Type B pancreatic cell (in vitro differentiated cells): Measurements from ENCODE around the gene ACSL5. TPM values are rescaled to one million over a fixed set of nuclear protein-coding genes. Genes with fewer than 3 reads are reported as not detected.
"Not testable (repeated sequence)": the region's sequence is repeated elsewhere in the genome, so short reads cannot be mapped to it uniquely, and the experiment has no call there.

ENCODE experiments used
- DNase-seq: peaks from one replicate; pipeline ENCODE4 v3.0.0; 2021; ENCODE audit warnings: mixed read lengths; ENCODE audit not compliant: unreplicated experiment; ENCODE audit errors: extremely low spot score
- H3K27ac Mint-ChIP-seq: 2 replicates; pipeline ENCODE4 v1.8.0; 2021; ENCODE audit warnings: mild to moderate bottlenecking, mixed read lengths
- H3K27me3 Mint-ChIP-seq: 2 replicates; pipeline ENCODE4 v1.8.0; 2021; ENCODE audit warnings: mixed read lengths
- H3K36me3 Mint-ChIP-seq: 2 replicates; pipeline ENCODE4 v1.8.0; 2021; ENCODE audit warnings: mixed read lengths
- H3K4me1 Mint-ChIP-seq: one replicate; pipeline ENCODE4 v1.8.0; 2021; ENCODE audit warnings: mixed read lengths; ENCODE audit not compliant: unreplicated experiment
- H3K4me3 Mint-ChIP-seq: 2 replicates; pipeline ENCODE4 v1.8.0; 2021; ENCODE audit warnings: mild to moderate bottlenecking, mixed read lengths
- H3K9me3 Mint-ChIP-seq: 2 replicates; pipeline ENCODE4 v1.8.0; 2021; ENCODE audit warnings: mixed read lengths
- CTCF ChIP-seq: fragments of 200-600 bp; sonication (generic); conservative IDR thresholded peaks from 2 replicates; pipeline ENCODE4 v1.5.0; 2021; ENCODE audit warnings: antibody characterized with exemption, mild to moderate bottlenecking
- total RNA-seq: library from RNA; stranded (reverse); gene quantifications from 2 replicates; pipeline ENCODE4 v1.2.1, GENCODE V29; 2021; ENCODE audit warnings: low replicate concordance

ACSL5 gene
- total RNA-seq, 1 donor from 2014 or later: 13.9 TPM

DNA sequence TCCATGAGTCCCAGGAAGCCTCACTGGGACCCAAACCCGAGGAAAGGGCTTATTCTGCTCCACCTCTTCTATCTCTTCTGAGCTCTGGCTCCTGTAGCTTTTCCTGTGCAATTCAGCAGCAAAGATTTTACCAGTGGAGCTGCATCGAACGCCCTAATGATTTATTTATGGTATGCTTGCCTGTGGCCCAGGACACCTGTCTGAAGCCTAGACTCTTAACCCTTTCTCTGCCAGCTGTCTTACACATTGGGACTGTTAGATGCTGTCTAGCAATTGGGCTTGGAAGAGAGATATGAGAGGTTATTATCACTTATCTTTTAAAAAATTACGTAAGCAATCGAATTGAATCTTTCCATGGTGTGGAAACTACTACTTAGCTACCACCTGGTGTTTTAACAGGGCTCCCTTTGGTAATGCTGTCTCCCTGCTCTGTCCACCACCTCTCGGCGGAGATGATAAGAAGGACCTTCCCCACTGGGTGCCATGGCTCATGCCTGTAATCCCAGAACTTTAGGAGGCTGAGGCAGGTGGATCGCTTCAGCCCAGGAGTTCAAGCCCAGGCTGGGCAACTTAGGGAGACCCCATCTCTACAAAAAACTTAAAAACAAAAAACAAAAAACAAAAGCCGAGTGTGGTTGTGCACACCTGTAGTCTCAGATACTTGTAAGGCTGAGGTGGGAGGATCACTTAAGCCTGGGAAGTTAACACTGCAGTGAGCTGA lies 8.8 kb downstream of the ACSL5 start:
- DNase-seq: no peak
- Mint-ChIP-seq H3K27ac (peak overlapping the region; percentile 38), H3K27me3 (no peaks in the 10 kb centered on the region), H3K36me3 (no peaks in the 10 kb centered on the region), H3K4me1 (peaks cover 11% of the 10 kb centered on the region), H3K4me3 (no peak overlapping the region), H3K9me3 (no peaks in the 10 kb centered on the region)
- TF ChIP-seq CTCF: no peak

DNA sequence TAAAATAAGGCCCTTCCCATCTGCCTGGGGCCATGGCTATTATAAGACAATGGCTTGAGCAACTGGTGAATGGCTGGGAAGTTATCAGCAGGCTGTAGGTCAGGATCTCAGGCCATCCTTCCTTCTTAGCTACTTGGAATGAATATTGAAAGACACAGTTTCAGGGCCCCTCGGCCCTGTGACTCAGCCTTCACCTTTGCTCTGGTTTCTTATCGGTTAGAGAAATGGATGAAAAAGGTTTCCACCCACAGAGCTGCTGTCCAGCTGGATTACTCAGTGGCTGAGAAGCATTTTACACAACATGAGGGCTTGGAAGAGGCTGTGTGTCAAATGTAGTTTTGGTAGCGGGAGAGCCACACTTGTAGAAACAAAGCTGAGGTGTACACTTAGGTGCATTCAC lies 9.4 kb downstream of the ACSL5 start:
- H3K9me3 Mint-ChIP-seq: no peaks in the 10 kb centered on the region
- TF ChIP-seq CTCF: no peak
- H3K4me3 Mint-ChIP-seq: no peak overlapping the region
- H3K27me3 Mint-ChIP-seq: no peaks in the 10 kb centered on the region
- peak overlapping the region; percentile 59 for H3K27ac Mint-ChIP-seq
- peaks cover 11% of the 10 kb centered on the region for H3K4me1 Mint-ChIP-seq
- no peak for DNase-seq
- H3K36me3 Mint-ChIP-seq: no peaks in the 10 kb centered on the region

GRCh38 chr10:112384141-112384540 lies 10.2 kb downstream of the ACSL5 start:
- Mint-ChIP-seq H3K4me1 (peaks cover 11% of the 10 kb centered on the region), H3K4me3 (no peak overlapping the region), H3K27me3 (peaks cover 4% of the 10 kb centered on the region), H3K36me3 (no peaks in the 10 kb centered on the region), H3K27ac (no peak overlapping the region), H3K9me3 (no peaks in the 10 kb centered on the region)
- TF ChIP-seq CTCF: no peak
- DNase-seq: no peak

GRCh38 chr10:112385201-112385600 lies 11.3 kb downstream of the ACSL5 start:
- H3K27me3 Mint-ChIP-seq: peaks cover 4% of the 10 kb centered on the region
- no peak for DNase-seq
- no peaks in the 10 kb centered on the region for H3K36me3 Mint-ChIP-seq
- H3K27ac Mint-ChIP-seq: peak overlapping the region; percentile 41
- TF ChIP-seq CTCF: no peak
- H3K4me1 Mint-ChIP-seq: peaks cover 11% of the 10 kb centered on the region
- H3K9me3 Mint-ChIP-seq: no peaks in the 10 kb centered on the region
- peak overlapping the region; percentile 1 for H3K4me3 Mint-ChIP-seq

DNA sequence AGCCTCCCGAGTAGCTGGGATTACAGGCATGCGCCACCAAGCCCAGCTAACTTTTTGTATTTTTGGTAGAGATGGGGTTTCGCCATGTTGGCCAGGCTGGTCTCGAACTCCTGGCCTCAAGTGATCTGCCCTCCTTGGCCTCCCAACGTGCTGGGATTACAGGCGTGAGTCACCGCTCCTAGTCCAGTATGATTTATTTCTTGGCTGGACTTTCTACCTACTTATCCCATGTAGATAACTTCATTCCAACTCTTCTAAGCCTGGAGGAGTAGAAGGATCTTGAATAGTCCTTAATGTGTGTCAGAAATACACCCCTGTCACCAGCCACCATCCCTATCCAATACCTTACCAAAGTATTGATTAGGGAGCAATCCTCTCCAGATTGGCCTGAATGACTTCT lies 14.1 kb downstream of the ACSL5 start:
- H3K9me3 Mint-ChIP-seq, H3K27me3 Mint-ChIP-seq: not testable (repeated sequence)

GRCh38 chr10:112388548-112388947 lies 14.6 kb downstream of the ACSL5 start:
- H3K4me1 Mint-ChIP-seq: peaks cover 5% of the 10 kb centered on the region
- H3K27ac Mint-ChIP-seq: no peak overlapping the region
- no peak for DNase-seq
- H3K36me3 Mint-ChIP-seq: no peaks in the 10 kb centered on the region
- no peaks in the 10 kb centered on the region for H3K9me3 Mint-ChIP-seq
- peaks cover 9% of the 10 kb centered on the region for H3K27me3 Mint-ChIP-seq
- no peak overlapping the region for H3K4me3 Mint-ChIP-seq
- no peak for TF ChIP-seq CTCF

More for the DNA sequence above, 14.1 kb downstream of the ACSL5 start:
- not testable (repeated sequence) for H3K36me3 Mint-ChIP-seq, DNase-seq, H3K4me1 Mint-ChIP-seq, H3K27ac Mint-ChIP-seq, H3K4me3 Mint-ChIP-seq
